SK-MEL-5 (cell line): ENCODE results near the gene THOC6. TPM values are rescaled to one million over a fixed set of nuclear protein-coding genes. Genes with fewer than 3 reads are reported as not detected.

Experiments
- DNase-seq: peaks from one replicate; pipeline ENCODE4 v3.0.0-alpha.2; 2016; ENCODE audit warnings: low read depth, low spot score
- in situ Hi-C: cut with HindIII; loops from 2 replicates; pipeline ENCODE4 v1.10.0; 2016; ENCODE audit warnings: low sequenced_read_pairs, high pct_unique_total_duplicates, low pct_unique_long_range_greater_than_20kb
- total RNA-seq: library from RNA; depleted of rRNA; stranded (reverse); fragments of >200 nt; shearing (Covaris generic); gene quantifications from 2 replicates; pipeline ENCODE4 v1.2.3, GENCODE V29; 2014

Gene THOC6
- total RNA-seq, 1 experiment from 2014 or later, result 15.4 TPM

- no peak for DNase-seq
- in situ Hi-C loops, result no loop called here
These were observed 13.3 kb upstream of the THOC6 start for GRCh38 chr16:3010510-3010909.

GRCh38 chr16:3012246-3012645 lies 11.6 kb upstream of the THOC6 start:
- no peak for DNase-seq
- in situ Hi-C loops, result no loop called here

- DNase-seq, result no peak
- in situ Hi-C loops, result no loop called here
These were observed 10.9 kb upstream of the THOC6 start, which contains the start of gene CLDN9 for GRCh38 chr16:3012828-3013420. Gene CLDN9, plus strand, starts transcription at chr16:3012923. Its CDS starts 440 bp downstream, at chr16:3013363.

- no peak for DNase-seq
- in situ Hi-C loops, result no loop called here
These were observed 10.3 kb upstream of the THOC6 start for GRCh38 chr16:3013491-3013951.

GRCh38 chr16:3013998-3014690 lies 9.7 kb upstream of the THOC6 start:
- no peak for DNase-seq
- in situ Hi-C loops, result no loop called here

- in situ Hi-C loops, result no loop called here
- no peak for DNase-seq
These were observed 8.9 kb upstream of the THOC6 start for GRCh38 chr16:3014971-3015370.

GRCh38 chr16:3015865-3016521 lies 7.8 kb upstream of the THOC6 start:
- in situ Hi-C loops, result no loop called here
- DNase-seq, result no peak

- DNase-seq, result no peak
- in situ Hi-C loops, result no loop called here
These were observed 6.5 kb upstream of the THOC6 start for GRCh38 chr16:3017344-3017743.

- in situ Hi-C loops, result no loop called here
- no peak for DNase-seq
These were observed 5.9 kb upstream of the THOC6 start, which contains the start of gene CLDN6 for GRCh38 chr16:3017794-3018506. Gene CLDN6, minus strand, starts transcription at chr16:3018183. Its CDS starts 2,162 bp downstream, at chr16:3016021.

GRCh38 chr16:3019594-3020246 lies 4.1 kb upstream of the THOC6 start:
- in situ Hi-C loops, result no loop called here
- no peak for DNase-seq

GRCh38 chr16:3020247-3020603 lies 3.6 kb upstream of the THOC6 start, which contains the start of gene TNFRSF12A:
Gene TNFRSF12A, plus strand, starts transcription at chr16:3020368. Its CDS starts 30 bp downstream, at chr16:3020398.
- in situ Hi-C loops, result no loop called here

GRCh38 chr16:3020604-3021448 lies 3.0 kb upstream of the THOC6 start:
- in situ Hi-C loops, result no loop called here
- peak; percentile 30 for DNase-seq

More at GRCh38 chr16:3020247-3020603, 3.6 kb upstream of the THOC6 start, which contains the start of gene TNFRSF12A:
- DNase-seq, result peak; percentile 69

- peak; percentile 77 for DNase-seq
- in situ Hi-C loops, result no loop called here
These were observed 2.2 kb upstream of the THOC6 start for GRCh38 chr16:3021449-3022207.

- DNase-seq, result peak; percentile 77
- in situ Hi-C loops, result no loop called here
These were observed 1.6 kb upstream of the THOC6 start for GRCh38 chr16:3022208-3022683.

- in situ Hi-C loops, result no loop called here
- no peak for DNase-seq
These were observed 986 bp upstream of the THOC6 start for GRCh38 chr16:3022684-3023414.

GRCh38 chr16:3023415-3023668 lies 493 bp upstream of the THOC6 start:
- DNase-seq, result no peak
- in situ Hi-C loops, result no loop called here
